OCI-LY3 (cell line): ENCODE data around the gene RALGAPB.
"Not testable (repeated sequence)": the region's sequence is repeated elsewhere in the genome, so short reads cannot be mapped to it uniquely, and the experiment has no call there.

Source experiments
- H2AFZ ChIP-seq: fragments of 200-600, 300-600 bp; shearing (Covaris generic); 2 replicates; pipeline ENCODE4 v1.6.0; 2014; ENCODE audit warnings: antibody characterized with exemption, low read depth, low read length
- H3K27ac ChIP-seq: fragments of 200-600, 300-600 bp; sonication (generic); 2 replicates; pipeline ENCODE4 v1.5.1; 2014; ENCODE audit warnings: mild to moderate bottlenecking, low read length, moderate library complexity, mixed read lengths
- H3K27me3 ChIP-seq: fragments of 200-600, 300-600 bp; sonication (generic); 2 replicates; pipeline ENCODE4 v1.6.1; 2014; ENCODE audit warnings: low read depth, low read length, mixed read lengths
- H3K36me3 ChIP-seq: fragments of 200-600, 300-600 bp; sonication (generic); replicated peaks from 2 replicates; pipeline ENCODE3; 2014; ENCODE audit warnings: low read depth, low read length, mixed read lengths
- H3K4me1 ChIP-seq: fragments of 300-600, 200-600 bp; sonication (generic); 2 replicates; pipeline ENCODE4 v1.6.1; 2014; ENCODE audit warnings: low read length, mixed read lengths
- H3K4me2 ChIP-seq: fragments of 200-600, 300-600 bp; sonication (generic); 2 replicates; pipeline ENCODE4 v1.6.1; 2014; ENCODE audit warnings: low read length, mixed read lengths
- H3K4me3 ChIP-seq: fragments of 300-600, 200-600 bp; sonication (generic); 2 replicates; pipeline ENCODE4 v1.5.1; 2014; ENCODE audit warnings: antibody characterized with exemption, mild to moderate bottlenecking, low read length, moderate library complexity
- H3K79me2 ChIP-seq: fragments of 300-600, 200-600 bp; shearing (Covaris generic); 2 replicates; pipeline ENCODE4 v1.6.1; 2014; ENCODE audit warnings: mild to moderate bottlenecking, low read length, mixed read lengths
- H3K9ac ChIP-seq: fragments of 300-600, 200-600 bp; shearing (Covaris generic); 2 replicates; pipeline ENCODE4 v1.6.0; 2014; ENCODE audit warnings: mild to moderate bottlenecking, low read length, moderate library complexity
- H3K9me3 ChIP-seq: fragments of 200-600, 300-600 bp; shearing (Covaris generic); 2 replicates; pipeline ENCODE4 v1.6.1; 2014; ENCODE audit warnings: low read length, mixed read lengths; ENCODE audit not compliant: insufficient read depth
- H4K20me1 ChIP-seq: fragments of 200-600, 300-600 bp; sonication (generic); 2 replicates; pipeline ENCODE4 v1.6.1; 2016; ENCODE audit warnings: low read length, mixed read lengths; ENCODE audit not compliant: insufficient read depth
- CTCF ChIP-seq: fragments of 200-600, 300-600 bp; sonication (generic); IDR thresholded peaks from 2 replicates; pipeline ENCODE4 v1.5.1; 2014; ENCODE audit warnings: antibody characterized with exemption, low read length, low read depth
- EZH2phosphoT487 ChIP-seq: fragments of 200-600 bp; shearing (Covaris generic); IDR thresholded peaks from 2 replicates; pipeline ENCODE4 v1.6.1; 2018; ENCODE audit warnings: antibody characterized with exemption, mixed run types, low read depth

The RALGAPB gene

GRCh38 chr20:38461569-38461968, 11.1 kb upstream of the RALGAPB start:
- H3K9ac ChIP-seq, H3K27ac ChIP-seq: not testable (repeated sequence)

GRCh38 chr20:38466171-38466570, 6.5 kb upstream of the RALGAPB start:
- TF ChIP-seq EZH2phosphoT487 (no peak), CTCF (no peak)
- Histone ChIP-seq H2AFZ (no peak overlapping the region), H3K9me3 (no peaks in the 10 kb centered on the region), H3K79me2 (no peaks in the 10 kb centered on the region), H3K27ac (no peak overlapping the region), H3K9ac (no peak overlapping the region), H3K4me3 (no peak overlapping the region), H3K4me1 (no peaks in the 10 kb centered on the region), H3K36me3 (no peaks in the 10 kb centered on the region), H3K27me3 (peaks cover 8% of the 10 kb centered on the region; the same call in 1 of the 2 replicates), H4K20me1 (no peaks in the 10 kb centered on the region), H3K4me2 (no peak overlapping the region)

More at GRCh38 chr20:38461569-38461968, 11.1 kb upstream of the RALGAPB start:
- H3K9me3 ChIP-seq, H4K20me1 ChIP-seq, H3K27me3 ChIP-seq, H3K4me1 ChIP-seq, H2AFZ ChIP-seq, H3K4me3 ChIP-seq, H3K79me2 ChIP-seq, H3K36me3 ChIP-seq, H3K4me2 ChIP-seq: not testable (repeated sequence)

GRCh38 chr20:38466983-38467382, 5.7 kb upstream of the RALGAPB start:
- Histone ChIP-seq H3K9ac (no peak overlapping the region), H4K20me1 (no peaks in the 10 kb centered on the region), H3K4me3 (no peak overlapping the region), H3K79me2 (no peaks in the 10 kb centered on the region), H3K36me3 (no peaks in the 10 kb centered on the region), H3K27ac (no peak overlapping the region), H2AFZ (no peak overlapping the region), H3K4me2 (no peak overlapping the region), H3K9me3 (no peaks in the 10 kb centered on the region), H3K27me3 (peaks cover 8% of the 10 kb centered on the region; the same call in 1 of the 2 replicates), H3K4me1 (peaks cover 5% of the 10 kb centered on the region)
- TF ChIP-seq EZH2phosphoT487 (no peak), CTCF (no peak)

- H3K4me1 ChIP-seq = peaks cover 17% of the 10 kb centered on the region
- no peak overlapping the region for H3K27ac ChIP-seq
- no peak for TF ChIP-seq CTCF
- no peak for TF ChIP-seq EZH2phosphoT487
- 0 out of 2 replicates have a peak overlapping the region, but pooled peaks have one; percentile 98 for H2AFZ ChIP-seq
- H3K9ac ChIP-seq = no peak overlapping the region
- H3K9me3 ChIP-seq = no peaks in the 10 kb centered on the region
- peaks cover 32% of the 10 kb centered on the region for H3K79me2 ChIP-seq
- peaks cover 3% of the 10 kb centered on the region for H3K36me3 ChIP-seq
- H3K4me3 ChIP-seq = no peak overlapping the region
- peaks cover 15% of the 10 kb centered on the region for H4K20me1 ChIP-seq
- peaks cover 8% of the 10 kb centered on the region; the same call in 1 of the 2 replicates for H3K27me3 ChIP-seq
- H3K4me2 ChIP-seq = peak overlapping the region; percentile 93; the same call in 1 of the 2 replicates
Measured at GRCh38 chr20:38471245-38471644, 1.4 kb upstream of the RALGAPB start.
